HAP-1 (cell line): ENCODE measurements around the gene CMSS1.

Experiments
- DNase-seq, 2 experiments: peaks; one replicate each; pipeline ENCODE4 v3.0.0-alpha.2; 2016 to 2020; ENCODE audit warnings: low spot score in 2 of 2
- H3K27me3 ChIP-seq: fragments of 250-450 bp; sonication (Bioruptor Pico); 2 replicates; pipeline ENCODE4 v1.5.1; 2020; ENCODE audit warnings: low read depth, mild to moderate bottlenecking, moderate library complexity
- H3K36me3 ChIP-seq: fragments of 250-450 bp; sonication (Bioruptor Pico); replicated peaks from 2 replicates; pipeline ENCODE4 v1.5.1; 2020; ENCODE audit warnings: mild to moderate bottlenecking
- H3K4me1 ChIP-seq: fragments of 250-450 bp; sonication (Bioruptor Pico); 2 replicates; pipeline ENCODE4 v1.5.1; 2020; ENCODE audit warnings: mild to moderate bottlenecking
- H3K4me3 ChIP-seq: fragments of 250-450 bp; sonication (Bioruptor Pico); 2 replicates; pipeline ENCODE4 v1.5.1; 2020; ENCODE audit warnings: mild to moderate bottlenecking, moderate library complexity
- H3K9me3 ChIP-seq: fragments of 250-450 bp; sonication (Bioruptor Pico); 2 replicates; pipeline ENCODE4 v1.5.1; 2020; ENCODE audit warnings: mild to moderate bottlenecking, moderate library complexity
- in situ Hi-C: fragments of 300-500 bp; cut with MboI; formaldehyde crosslinking; loops from 3 replicates; pipeline ENCODE4 v1.14.3; 2020; ENCODE audit warnings: low sequenced_read_pairs, inconsistent platforms, mixed read lengths

CMSS1 gene

DNA sequence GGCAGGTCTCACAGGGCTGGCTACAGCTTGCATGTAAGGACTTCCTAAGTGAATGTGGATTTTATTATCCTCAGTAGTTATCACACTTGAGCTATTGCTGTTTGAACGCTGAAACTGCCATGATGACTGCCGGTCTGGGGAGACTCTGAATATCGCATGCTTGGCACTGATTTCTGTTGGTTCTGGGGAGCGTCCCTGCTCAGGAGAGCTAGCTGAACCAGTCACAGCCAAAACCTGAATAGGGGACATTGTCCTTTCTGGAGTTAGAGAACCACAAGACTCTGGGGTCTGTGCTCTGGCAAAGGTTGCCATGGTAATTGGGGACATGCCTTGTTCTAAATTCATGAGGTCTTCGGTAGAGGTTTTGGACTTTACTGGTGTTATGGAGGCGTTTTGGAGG is 30.8 kb downstream of the CMSS1 start:
- Histone ChIP-seq H3K36me3 (no peaks in the 10 kb centered on the region), H3K27me3 (no peaks in the 10 kb centered on the region), H3K4me3 (no peak overlapping the region), H3K4me1 (peaks cover 4% of the 10 kb centered on the region; the same call in 1 of the 2 replicates), H3K9me3 (no peaks in the 10 kb centered on the region)
- no peak for DNase-seq
- in situ Hi-C loops, result loop anchor here (25.0 kb wide), 2 partner anchors 214 to 739 kb away; no protein-coding TSS in a partner anchor

DNA sequence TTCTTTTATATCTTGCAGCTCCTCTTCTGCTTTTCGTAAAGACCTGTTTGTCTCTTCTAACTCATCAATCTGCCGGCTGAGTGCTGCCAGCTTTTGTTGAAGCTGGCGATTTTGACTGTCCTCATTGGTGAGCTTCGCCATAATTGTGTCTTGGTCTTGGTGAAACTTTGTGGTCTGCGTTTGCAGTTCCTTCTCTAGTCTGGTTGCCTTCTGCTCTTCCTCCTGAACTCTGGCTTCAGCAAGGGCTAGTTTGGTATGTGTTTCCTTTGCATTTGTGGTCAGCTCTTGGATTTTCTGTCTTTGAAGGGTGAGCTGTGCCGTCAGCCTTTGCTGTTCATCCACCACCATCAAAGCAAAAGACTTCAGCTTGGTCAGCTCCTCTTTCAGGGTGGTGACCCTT is 32.9 kb downstream of the CMSS1 start:
- no peak overlapping the region for H3K4me3 ChIP-seq
- in situ Hi-C loops, result no loop called here
- H3K4me1 ChIP-seq, result peaks cover 6% of the 10 kb centered on the region; the same call in 1 of the 2 replicates
- DNase-seq, result no peak
- no peaks in the 10 kb centered on the region for H3K36me3 ChIP-seq
- H3K9me3 ChIP-seq, result no peaks in the 10 kb centered on the region
- no peaks in the 10 kb centered on the region for H3K27me3 ChIP-seq

DNA sequence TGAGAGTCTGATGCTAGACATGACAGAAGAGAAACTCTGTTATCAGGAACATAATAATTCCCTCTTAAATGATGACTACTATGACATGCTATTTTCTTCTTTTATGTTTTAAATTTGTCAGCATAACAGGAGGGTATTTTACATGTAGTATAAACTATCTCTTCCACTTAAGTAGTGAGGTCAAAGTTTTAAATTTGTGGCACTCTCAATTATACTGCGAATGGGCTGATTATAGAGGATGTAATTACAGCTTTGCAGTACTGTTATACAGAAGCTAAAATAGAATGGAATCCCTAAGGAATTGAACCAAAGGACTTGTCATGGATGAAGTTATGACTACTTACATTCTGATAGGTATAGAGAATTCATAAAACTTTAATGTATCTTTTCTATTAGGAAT is 34.3 kb downstream of the CMSS1 start:
- Histone ChIP-seq H3K4me1 (peaks cover 12% of the 10 kb centered on the region), H3K4me3 (no peak overlapping the region), H3K27me3 (no peaks in the 10 kb centered on the region), H3K36me3 (no peaks in the 10 kb centered on the region), H3K9me3 (no peaks in the 10 kb centered on the region)
- no peak for DNase-seq
- in situ Hi-C loops, result no loop called here

DNA sequence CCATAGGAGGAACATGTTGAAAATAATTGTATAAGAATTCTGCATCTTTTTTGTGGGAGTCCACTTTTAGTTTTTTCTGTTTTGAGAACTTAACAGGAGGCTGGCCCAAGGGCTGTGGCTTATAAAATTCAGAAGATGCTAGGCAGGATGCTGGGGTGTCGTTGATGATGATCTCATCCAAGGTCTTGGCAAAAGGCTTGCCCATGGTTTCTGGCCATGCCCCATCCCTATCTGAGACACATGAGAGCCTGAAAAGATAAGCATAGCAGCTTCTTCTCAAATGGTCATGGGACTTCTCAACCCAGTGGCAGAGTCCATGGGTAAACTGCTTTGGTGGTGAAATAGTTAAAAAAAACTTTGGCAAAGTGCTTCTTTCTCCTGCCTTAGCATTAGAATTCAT is 35.2 kb downstream of the CMSS1 start:
- in situ Hi-C loops, result no loop called here

DNA sequence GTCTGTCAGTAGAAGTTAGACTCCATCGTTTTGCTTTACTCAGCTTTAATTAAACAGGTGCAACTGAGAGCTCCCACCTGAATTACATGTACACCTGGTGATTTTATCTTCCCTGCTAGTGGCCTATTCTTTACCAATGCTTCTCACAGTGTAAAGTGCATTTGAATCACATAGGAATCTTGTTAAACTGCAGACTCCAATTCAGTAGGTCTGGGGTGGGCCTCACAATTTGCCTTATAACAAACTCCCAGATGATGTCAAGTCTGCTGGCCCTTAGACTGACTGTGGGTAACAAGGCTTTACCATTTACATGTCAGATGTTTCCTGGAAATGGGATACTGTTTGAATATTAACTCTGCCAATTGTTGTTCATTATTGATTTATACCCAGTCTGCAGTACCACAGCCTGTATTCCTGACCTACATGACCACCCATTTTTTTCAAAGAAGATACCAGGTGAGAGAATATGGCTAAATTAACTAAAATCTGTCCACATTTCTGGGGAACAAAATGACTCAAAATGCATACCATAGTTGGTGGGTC is 37.2 kb downstream of the CMSS1 start:
- Histone ChIP-seq H3K4me1 (peaks cover 12% of the 10 kb centered on the region), H3K36me3 (no peaks in the 10 kb centered on the region), H3K4me3 (no peak overlapping the region), H3K27me3 (no peaks in the 10 kb centered on the region), H3K9me3 (no peaks in the 10 kb centered on the region)
- in situ Hi-C loops, result no loop called here
- no peak for DNase-seq

More for the DNA sequence above, 35.2 kb downstream of the CMSS1 start:
- peaks cover 12% of the 10 kb centered on the region for H3K4me1 ChIP-seq
- no peak overlapping the region for H3K4me3 ChIP-seq
- H3K36me3 ChIP-seq, result no peaks in the 10 kb centered on the region
- H3K27me3 ChIP-seq, result no peaks in the 10 kb centered on the region
- no peaks in the 10 kb centered on the region for H3K9me3 ChIP-seq
- DNase-seq, result no peak

DNA sequence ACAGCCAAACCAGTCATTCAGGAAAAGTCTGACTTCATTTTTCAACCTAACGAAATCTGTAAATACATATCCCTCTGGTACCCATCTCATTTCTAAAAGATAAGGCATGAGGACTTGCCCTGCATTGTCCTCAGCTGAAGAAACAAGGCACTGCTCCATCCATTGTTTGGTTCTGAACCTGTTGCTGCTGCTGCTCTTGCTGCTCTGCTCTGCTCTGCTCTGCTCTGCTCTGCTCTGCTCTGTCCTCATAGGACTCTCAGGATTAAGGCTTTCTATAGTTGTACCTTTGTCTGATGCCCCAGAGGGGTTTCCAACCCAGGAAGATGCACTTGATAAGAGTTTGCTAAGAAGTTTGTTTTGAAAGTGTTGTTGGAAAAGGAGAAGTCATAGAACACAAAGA is 38.2 kb downstream of the CMSS1 start:
- no peak for DNase-seq
- Histone ChIP-seq H3K4me3 (no peak overlapping the region), H3K9me3 (no peaks in the 10 kb centered on the region), H3K27me3 (no peaks in the 10 kb centered on the region), H3K4me1 (peaks cover 12% of the 10 kb centered on the region), H3K36me3 (no peaks in the 10 kb centered on the region)
- in situ Hi-C loops, result no loop called here

DNA sequence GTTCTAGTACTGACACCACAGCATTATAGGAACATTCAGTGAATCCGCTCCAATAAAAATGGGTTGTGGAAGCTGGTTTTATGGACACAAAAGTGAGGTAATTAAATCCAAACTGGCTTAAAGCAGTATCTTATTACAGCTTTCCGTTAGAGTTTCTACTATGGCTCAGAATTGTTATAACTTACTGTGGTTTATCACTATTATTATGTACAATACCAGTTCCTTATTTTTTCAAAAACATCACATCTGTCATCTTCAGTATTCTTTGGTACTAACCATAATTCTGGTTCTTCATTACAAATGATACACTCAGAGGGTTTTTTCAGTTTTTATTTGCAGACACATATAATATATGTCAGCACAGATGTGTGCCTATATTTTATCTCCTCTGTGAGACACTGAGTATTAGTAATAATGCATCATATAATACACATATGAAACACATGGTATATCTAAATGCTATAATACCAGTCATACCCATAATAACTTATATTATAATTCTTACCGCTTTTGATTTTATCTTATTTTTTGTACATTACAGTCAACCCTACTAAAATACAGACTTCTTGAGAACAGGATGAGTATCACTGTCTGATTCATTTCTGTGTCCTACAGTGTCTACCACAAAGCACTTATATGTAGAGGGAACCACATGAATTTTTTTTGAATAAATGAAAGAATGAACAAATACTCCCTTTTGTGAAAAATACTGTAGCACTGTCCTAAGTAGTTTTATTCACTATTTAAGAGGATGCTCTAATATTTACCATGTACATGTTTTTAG is 39.0 kb downstream of the CMSS1 start:
- no peaks in the 10 kb centered on the region for H3K36me3 ChIP-seq
- no peak overlapping the region for H3K4me3 ChIP-seq
- peaks cover 12% of the 10 kb centered on the region for H3K4me1 ChIP-seq
- no peaks in the 10 kb centered on the region for H3K27me3 ChIP-seq
- in situ Hi-C loops, result no loop called here
- DNase-seq, result no peak
- H3K9me3 ChIP-seq, result no peaks in the 10 kb centered on the region

DNA sequence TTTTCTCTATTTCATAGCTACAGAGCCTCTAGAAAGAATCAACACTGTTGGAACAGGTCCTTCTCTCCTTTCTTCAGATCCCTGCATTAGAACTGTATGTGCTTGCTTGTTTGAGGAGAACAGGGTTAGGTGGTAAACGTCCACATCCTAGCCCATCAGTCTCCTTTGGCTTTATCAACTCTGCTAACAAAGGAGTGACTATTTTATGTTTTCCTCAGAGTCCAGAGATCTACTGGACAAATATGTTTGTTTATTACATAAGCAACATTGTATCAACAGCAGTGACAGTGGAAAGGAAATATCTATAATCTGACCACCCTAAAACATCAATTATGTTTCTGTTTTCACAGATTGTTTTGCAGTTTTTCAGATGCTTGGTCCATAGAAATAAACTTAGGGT is 39.6 kb downstream of the CMSS1 start:
- no peaks in the 10 kb centered on the region for H3K36me3 ChIP-seq
- H3K4me1 ChIP-seq, result peaks cover 12% of the 10 kb centered on the region
- no peaks in the 10 kb centered on the region for H3K9me3 ChIP-seq
- no peak overlapping the region for H3K4me3 ChIP-seq
- in situ Hi-C loops, result no loop called here
- no peak for DNase-seq
- H3K27me3 ChIP-seq, result no peaks in the 10 kb centered on the region

DNA sequence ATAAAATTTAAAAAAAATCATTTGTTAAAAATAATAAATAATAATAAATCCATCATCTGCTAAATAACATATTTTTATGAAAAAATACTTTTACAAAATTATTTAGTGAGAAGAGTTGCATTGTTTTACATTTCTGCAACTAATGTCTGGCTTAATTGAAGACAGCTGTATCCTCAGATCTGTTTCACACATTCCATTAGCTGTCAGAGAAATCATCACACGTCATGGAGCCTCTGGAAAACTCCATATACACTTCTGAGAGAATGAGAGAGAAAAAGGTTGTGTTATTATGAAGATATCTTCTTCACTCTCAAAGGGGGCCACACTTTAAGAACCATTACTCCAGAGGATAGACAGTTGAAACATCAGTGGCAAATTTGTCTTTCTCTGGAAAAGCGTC is 40.8 kb downstream of the CMSS1 start:
- peaks cover 7% of the 10 kb centered on the region for H3K4me1 ChIP-seq
- no peaks in the 10 kb centered on the region for H3K36me3 ChIP-seq
- DNase-seq, result no peak
- in situ Hi-C loops, result no loop called here
- H3K4me3 ChIP-seq, result no peak overlapping the region
- no peaks in the 10 kb centered on the region for H3K27me3 ChIP-seq
- H3K9me3 ChIP-seq, result no peaks in the 10 kb centered on the region

DNA sequence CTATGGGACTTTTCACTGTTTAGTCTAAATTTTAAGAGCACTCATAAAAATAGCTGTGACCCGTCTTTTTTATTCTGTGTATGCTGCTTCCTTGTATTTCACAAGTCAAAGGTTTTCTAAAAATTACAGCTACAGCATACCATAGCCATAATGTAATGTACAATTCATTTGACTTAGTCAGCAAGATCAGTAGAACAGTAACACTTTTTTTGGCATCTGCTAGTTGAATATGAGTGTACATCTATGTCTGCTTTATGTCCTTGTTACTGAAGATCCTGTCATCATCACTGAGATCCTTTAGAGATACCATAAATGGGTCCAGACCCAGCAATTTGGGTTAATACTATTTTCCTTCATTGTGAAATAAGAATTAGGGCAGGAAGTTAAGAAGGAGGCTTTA is 42.2 kb downstream of the CMSS1 start:
- Histone ChIP-seq H3K27me3 (no peaks in the 10 kb centered on the region), H3K36me3 (no peaks in the 10 kb centered on the region), H3K4me1 (peaks cover 7% of the 10 kb centered on the region), H3K9me3 (no peaks in the 10 kb centered on the region), H3K4me3 (no peak overlapping the region)
- DNase-seq, result no peak
- in situ Hi-C loops, result no loop called here

DNA sequence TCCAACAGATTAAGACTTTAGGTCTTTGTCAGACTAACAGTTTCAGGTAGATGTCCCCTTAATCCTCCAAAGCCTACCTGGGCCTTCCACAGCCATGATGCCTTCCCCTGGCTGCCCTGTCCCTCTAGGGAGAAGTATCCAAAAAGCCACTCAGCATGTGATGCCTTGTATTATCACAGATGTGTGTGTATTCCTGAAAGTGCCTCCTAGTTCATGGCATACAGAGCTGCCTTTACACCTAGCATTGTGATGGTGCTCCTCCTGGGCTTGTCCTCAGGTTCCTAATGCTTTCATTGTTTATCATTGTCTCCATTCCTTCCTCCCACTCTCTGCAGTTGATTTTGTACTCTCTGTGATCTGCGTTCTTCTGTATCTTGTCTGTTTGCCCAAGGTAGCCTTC is 43.6 kb downstream of the CMSS1 start:
- in situ Hi-C loops, result no loop called here

DNA sequence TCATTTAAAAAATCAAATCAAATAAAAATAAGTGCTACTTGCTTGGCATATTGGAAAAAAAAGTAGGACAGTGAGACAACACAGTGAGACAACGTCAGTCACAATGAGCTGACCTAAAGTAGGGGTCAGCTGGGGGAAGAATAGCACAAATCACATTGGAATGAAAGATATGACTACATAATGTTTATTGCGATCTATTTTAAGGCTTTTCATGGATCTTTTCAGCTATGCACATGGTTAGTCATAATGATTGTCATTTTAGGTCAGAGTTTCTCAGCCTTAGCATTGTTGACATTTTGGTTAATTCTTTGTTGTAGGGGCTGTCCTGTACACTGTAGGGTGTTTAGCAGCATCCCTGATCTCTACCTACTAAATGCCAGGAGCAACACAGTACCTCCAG is 44.5 kb downstream of the CMSS1 start:
- H3K27me3 ChIP-seq, result no peaks in the 10 kb centered on the region
- no peak for DNase-seq
- no peaks in the 10 kb centered on the region for H3K36me3 ChIP-seq
- no peak overlapping the region for H3K4me3 ChIP-seq
- H3K9me3 ChIP-seq, result no peaks in the 10 kb centered on the region
- in situ Hi-C loops, result no loop called here
- peaks cover under 1% of the 10 kb centered on the region; the same call in 1 of the 2 replicates for H3K4me1 ChIP-seq

More for the DNA sequence above, 43.6 kb downstream of the CMSS1 start:
- no peak for DNase-seq
- no peaks in the 10 kb centered on the region for H3K36me3 ChIP-seq
- no peaks in the 10 kb centered on the region for H3K27me3 ChIP-seq
- peaks cover 3% of the 10 kb centered on the region for H3K4me1 ChIP-seq
- H3K9me3 ChIP-seq, result no peaks in the 10 kb centered on the region
- no peak overlapping the region for H3K4me3 ChIP-seq

DNA sequence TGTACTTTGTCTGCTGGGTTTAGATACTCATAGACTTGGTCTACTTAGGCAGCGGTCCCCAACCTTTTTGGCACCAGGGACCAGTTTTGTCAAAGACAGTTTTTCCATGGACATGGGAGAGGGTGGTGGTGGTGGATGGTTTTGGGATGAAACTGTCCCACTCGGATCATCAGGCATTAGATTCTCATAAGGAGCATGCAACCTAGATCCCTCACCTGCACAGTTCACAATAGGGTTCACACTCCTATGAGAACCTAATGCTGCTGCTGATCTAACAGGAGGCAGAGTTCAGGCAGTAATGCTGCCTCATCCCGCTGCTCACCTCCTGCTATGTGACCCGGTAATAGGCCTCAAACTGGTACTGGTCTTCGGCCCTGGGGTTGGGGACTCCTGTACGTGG is 45.3 kb downstream of the CMSS1 start:
- DNase-seq, result no peak
- H3K36me3 ChIP-seq, result no peaks in the 10 kb centered on the region
- no peaks in the 10 kb centered on the region for H3K27me3 ChIP-seq
- H3K9me3 ChIP-seq, result no peaks in the 10 kb centered on the region
- in situ Hi-C loops, result no loop called here
- no peak overlapping the region for H3K4me3 ChIP-seq
- peaks cover 8% of the 10 kb centered on the region for H3K4me1 ChIP-seq

DNA sequence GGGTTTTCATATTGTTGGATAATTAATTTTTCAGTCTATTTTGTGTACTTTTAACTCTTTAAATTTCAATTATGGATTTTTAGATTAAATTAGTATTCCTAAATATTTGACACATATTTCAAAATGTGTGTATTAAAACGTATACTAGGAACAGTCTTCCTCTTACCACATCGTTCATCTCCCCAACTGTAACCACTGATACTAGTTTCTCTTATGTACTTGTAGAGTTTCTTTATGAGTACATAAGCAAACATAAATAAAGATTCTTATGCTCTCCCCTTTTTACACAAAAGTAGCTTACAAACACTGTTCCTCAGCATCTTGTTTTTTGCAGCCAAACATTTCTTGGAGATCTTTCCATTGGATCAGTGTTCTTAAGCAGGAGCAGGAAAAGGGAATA is 45.9 kb downstream of the CMSS1 start:
- in situ Hi-C loops, result no loop called here
- DNase-seq, result no peak
- Histone ChIP-seq H3K4me3 (no peak overlapping the region), H3K27me3 (no peaks in the 10 kb centered on the region), H3K4me1 (peaks cover 9% of the 10 kb centered on the region), H3K36me3 (no peaks in the 10 kb centered on the region), H3K9me3 (no peaks in the 10 kb centered on the region)
